WERI-Rb-1 (cell line): Measurements from ENCODE around the gene RAPGEF4.

Source experiments
- DNase-seq: peaks from one replicate; pipeline ENCODE4 v3.0.0-alpha.2; 2020
- H3K27ac ChIP-seq: fragments of 250-450 bp; sonication (Bioruptor Pico); 2 replicates; pipeline ENCODE4 v1.5.1; 2020; ENCODE audit warnings: mild to moderate bottlenecking, moderate library complexity
- H3K27me3 ChIP-seq: fragments of 250-450 bp; sonication (Bioruptor Pico); 2 replicates; pipeline ENCODE4 v1.5.1; 2021; ENCODE audit warnings: mild to moderate bottlenecking, low read depth, moderate library complexity; ENCODE audit not compliant: insufficient read depth, severe bottlenecking
- H3K36me3 ChIP-seq: fragments of 250-450 bp; sonication (Bioruptor Pico); 2 replicates; pipeline ENCODE4 v1.5.1; 2020; ENCODE audit warnings: mild to moderate bottlenecking, moderate library complexity
- H3K4me3 ChIP-seq: 2 replicates; pipeline ENCODE4 v1.5.1; 2011; ENCODE audit warnings: low read depth, mild to moderate bottlenecking, control low read depth, low read length
- H3K9me3 ChIP-seq: fragments of 250-450 bp; sonication (Bioruptor Pico); 2 replicates; pipeline ENCODE4 v1.5.1; 2021; ENCODE audit warnings: mild to moderate bottlenecking, moderate library complexity; ENCODE audit not compliant: severe bottlenecking
- CTCF ChIP-seq: IDR thresholded peaks from 2 replicates; pipeline ENCODE4 v1.5.1; 2011; ENCODE audit warnings: low read depth, mild to moderate bottlenecking, control low read depth, inconsistent platforms, low read length

RAPGEF4 gene

GRCh38 chr2:172991031-172991430, 255.4 kb downstream of the RAPGEF4 start:
- TF ChIP-seq CTCF: no peak
- Histone ChIP-seq H3K9me3 (no peaks in the 10 kb centered on the region), H3K27me3 (no peaks in the 10 kb centered on the region), H3K36me3 (no peaks in the 10 kb centered on the region), H3K4me3 (no peak overlapping the region), H3K27ac (no peak overlapping the region)
- DNase-seq: no peak

- Histone ChIP-seq H3K4me3 (no peak overlapping the region), H3K36me3 (no peaks in the 10 kb centered on the region), H3K9me3 (no peaks in the 10 kb centered on the region), H3K27ac (no peak overlapping the region), H3K27me3 (no peaks in the 10 kb centered on the region)
- DNase-seq: no peak
- TF ChIP-seq CTCF: no peak
Measured at GRCh38 chr2:172993139-172993538, 257.5 kb downstream of the RAPGEF4 start.

DNA sequence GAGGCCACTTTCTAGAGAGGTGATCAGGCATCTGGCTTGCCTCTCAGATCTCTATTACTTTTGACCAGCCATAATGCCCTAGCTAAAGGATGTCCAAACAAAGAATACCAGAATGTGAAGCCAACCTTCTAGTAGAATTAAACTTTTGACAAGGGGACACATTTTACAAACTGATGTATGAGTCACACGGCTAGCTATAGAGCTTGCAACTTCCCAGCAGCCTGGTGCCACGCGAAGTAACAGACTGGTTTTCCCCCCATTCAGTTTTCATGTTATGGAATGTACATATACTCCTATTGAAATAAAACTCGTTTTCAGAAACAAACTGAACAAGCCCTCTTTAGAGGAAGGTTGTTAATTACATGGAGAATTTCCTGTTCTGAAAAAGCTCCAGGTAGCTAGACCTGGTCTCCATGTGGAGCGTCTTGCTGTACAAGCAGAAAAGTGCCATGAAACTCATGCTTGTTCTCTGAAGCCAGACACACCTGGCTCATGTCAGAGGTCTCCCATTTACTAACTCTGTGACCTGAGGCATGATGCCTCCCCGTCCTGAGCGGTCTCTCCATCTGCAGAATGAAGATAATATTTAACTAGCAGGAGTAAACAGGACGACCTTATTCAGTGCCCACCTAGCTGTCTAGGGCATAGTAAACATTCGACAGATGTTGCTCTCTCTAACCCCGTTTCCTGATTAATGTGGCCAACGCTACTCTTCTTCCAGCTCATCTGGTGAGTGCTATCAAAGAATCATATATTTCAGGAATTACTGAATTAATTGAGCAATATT, 258.5 kb downstream of the RAPGEF4 start:
- Histone ChIP-seq H3K27me3 (no peaks in the 10 kb centered on the region), H3K27ac (no peak overlapping the region), H3K9me3 (no peaks in the 10 kb centered on the region), H3K36me3 (no peaks in the 10 kb centered on the region), H3K4me3 (no peak overlapping the region)
- no peak for DNase-seq
- no peak for TF ChIP-seq CTCF

GRCh38 chr2:172994864-172995263, 259.2 kb downstream of the RAPGEF4 start:
- no peak for DNase-seq
- no peaks in the 10 kb centered on the region for H3K27me3 ChIP-seq
- H3K36me3 ChIP-seq: no peaks in the 10 kb centered on the region
- H3K9me3 ChIP-seq: no peaks in the 10 kb centered on the region
- H3K27ac ChIP-seq: no peak overlapping the region
- no peak overlapping the region for H3K4me3 ChIP-seq
- TF ChIP-seq CTCF: no peak

DNA sequence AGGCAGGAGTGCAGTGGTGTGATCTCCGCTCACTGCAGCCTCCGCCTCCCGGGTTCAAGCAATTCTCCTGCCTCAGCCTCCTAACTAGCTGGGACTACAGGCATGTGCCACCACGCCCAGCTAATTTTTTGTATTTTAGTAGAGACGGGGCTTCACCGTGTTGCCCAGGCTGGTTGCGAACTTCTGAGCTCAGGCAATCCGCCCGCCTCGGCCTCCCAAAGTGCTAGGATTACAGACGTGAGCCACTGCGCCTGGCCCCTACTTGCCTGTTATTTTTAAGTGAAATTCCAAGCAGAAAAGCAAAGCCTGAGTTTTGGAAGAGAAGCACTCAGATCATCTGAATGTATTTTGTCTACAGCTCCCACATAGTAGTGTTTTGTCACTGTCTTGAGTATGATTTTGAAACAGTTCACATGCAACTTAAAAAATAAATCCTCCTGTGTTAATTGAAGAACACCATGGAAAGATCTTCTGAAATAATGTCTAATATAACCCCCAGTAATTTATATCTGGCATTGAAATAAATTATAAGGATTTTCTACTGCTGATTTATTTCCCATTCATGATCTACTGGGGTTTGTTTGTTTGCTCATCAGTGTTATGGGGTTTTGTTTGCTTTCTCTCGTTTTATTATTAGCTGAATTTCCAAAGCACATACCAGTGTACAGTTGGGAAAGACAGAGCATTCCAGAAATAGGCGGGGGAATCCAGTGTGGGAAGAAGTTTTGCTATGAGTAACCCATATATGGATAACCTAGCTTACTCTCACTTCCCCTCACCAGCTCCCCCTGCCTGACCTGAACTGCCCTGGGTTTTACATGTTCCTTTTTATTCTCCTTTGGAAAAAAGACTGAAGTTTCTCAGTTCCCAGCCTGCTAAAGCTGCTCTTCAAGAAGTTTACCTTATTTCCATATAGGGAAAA, 259.9 kb downstream of the RAPGEF4 start:
- TF ChIP-seq CTCF: no peak
- no peak overlapping the region for H3K4me3 ChIP-seq
- H3K27ac ChIP-seq: no peak overlapping the region
- H3K27me3 ChIP-seq: no peaks in the 10 kb centered on the region
- H3K9me3 ChIP-seq: no peaks in the 10 kb centered on the region
- no peak for DNase-seq
- no peaks in the 10 kb centered on the region for H3K36me3 ChIP-seq
